ENCODE measurements around the gene CCDC12.

The CCDC12 gene

DNA sequence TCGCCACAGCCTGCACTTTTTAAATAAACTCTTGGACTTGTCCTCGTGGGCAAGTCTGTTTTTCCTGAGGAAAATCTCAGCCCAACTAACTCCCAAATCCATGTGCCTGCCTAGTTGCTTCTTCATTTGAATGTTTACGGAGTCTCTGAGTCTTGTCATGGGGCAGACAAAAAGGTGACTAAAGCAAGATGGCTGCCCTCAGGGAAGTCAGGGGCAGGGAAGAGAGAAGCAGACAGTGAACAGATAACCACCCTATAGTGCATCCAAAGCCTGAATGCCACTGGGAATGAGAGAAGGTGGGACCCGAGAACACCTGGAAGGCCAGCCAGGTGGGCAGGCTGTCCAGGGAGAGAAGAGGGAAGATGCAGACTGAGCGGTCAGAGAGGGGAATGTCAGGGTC is 21.4 kb downstream of the CCDC12 start:
- DNase-seq (ENCODE audit: low spot score), result no peak

DNA sequence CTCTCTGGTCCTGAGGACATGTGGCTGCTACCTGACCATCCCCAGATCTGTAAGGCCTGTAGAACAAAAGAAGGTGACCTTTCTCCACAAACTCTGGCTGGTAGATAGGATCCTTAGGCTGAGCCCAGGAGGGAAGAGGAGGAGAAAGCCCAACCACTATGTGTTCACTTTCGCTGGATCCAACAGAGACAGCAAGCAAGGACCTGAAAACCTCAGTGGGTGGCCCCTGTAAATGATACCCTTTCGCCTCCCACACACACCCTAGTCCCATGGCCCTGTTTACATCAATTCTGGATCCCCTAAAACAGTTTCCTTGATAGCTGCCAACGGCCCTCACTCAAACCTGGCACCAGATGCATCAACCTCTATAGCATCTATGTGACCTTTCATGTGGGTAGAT is 22.4 kb downstream of the CCDC12 start:
- DNase-seq (ENCODE audit: low spot score), result no peak

DNA sequence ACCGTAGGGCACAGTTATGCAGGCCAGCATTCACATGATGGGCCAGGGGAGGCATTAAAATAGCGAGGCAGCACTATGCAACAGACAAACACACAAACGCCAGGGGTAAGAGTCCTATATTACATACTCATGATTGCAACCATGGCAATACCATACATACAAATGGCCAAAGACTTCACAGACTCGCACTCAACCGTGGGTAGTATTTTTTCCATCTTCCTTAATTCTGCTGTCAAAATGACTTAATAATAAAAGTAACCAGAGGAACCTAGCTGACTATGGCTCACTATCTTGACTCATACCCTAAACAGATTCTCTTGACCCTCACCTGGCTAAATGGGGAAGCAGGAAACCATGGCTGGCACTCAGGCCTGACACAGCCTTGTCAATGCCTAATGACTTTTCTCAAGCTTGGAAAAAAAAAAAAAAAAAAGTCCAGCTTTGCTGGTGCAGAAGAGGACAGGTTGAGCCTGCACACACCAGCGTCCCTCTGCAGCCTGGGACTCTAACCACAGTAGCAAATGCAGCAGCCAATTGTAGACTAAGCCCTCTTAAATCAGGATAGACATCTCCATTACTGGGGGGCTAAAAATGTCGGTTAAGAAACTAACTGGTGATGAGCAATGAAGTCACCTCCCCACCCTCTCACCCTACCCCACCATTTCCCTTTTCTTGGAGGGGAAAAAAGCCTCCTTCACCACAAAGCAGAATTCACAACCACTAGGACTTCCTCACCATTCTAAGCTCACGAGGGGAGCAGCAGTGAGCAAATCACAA is 23.1 kb downstream of the CCDC12 start:
- no peak for DNase-seq (ENCODE audit: low spot score)

DNA sequence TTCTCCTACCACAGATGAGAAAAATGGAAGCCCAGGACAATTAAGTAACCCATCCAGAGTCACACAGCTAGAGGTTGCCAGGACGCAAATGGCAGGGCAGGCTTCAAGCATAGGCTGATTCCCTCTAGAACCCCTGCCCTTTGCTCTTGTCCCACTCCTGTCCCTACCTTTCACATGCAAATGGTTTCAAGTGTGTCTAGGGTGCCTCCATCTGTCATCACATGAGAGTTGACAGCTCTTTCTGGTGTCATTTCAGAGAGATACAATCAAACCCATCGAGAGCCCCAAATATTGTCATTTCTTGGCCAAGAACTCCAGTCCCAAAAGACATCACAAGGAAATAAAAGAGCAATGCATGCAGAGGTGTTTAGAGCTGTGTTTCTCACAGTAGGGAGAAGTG is 23.7 kb downstream of the CCDC12 start:
- no peak for DNase-seq (ENCODE audit: low spot score)

DNA sequence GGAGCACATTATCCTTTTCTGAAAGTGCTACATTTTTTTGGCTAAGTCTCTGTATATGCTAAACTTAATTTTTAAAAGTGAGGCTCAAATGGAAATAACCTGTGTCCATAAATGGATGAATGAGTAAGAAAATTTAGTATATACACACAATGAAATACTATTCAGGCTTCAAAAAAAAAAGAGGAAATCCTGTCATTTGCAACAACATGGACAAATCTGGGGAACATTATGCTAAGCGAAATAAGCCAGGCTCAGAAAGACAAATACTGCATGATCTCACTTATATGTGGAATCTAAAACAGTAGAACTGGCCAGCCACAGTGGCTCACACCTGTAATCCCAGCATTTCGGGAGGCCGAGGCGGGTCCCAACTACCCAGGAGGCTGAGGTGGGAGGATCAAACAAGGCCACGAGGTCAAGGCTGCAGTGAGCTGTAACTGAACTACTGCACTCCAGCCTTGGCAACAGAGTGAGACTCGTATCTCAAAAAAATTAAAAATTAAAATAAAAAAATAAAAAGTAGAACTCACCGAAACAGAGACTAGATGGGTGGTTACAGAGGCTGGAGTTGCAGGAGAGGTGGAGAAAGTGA is 25.8 kb downstream of the CCDC12 start:
- DNase-seq (ENCODE audit: low spot score), result no peak

DNA sequence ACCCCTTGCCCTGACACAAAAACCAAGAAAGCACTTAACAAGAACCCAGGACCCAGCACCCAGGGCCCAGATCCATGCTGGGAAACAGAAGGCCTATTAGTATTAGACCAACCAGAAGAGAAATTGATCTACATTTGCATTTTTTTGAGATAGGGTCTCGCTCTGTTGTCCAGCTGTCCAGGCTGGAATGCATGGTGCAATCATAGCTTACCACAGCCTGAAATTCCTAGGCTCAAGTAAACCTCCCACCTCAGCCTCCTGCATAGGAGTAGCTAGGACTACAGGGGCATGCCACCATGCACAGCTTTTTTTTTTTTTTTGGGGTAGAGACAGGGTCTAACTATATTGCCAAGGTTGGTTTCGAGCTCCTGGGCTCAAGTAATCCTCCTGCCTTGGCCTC is 26.4 kb downstream of the CCDC12 start:
- DNase-seq (ENCODE audit: low spot score), result no peak

DNA sequence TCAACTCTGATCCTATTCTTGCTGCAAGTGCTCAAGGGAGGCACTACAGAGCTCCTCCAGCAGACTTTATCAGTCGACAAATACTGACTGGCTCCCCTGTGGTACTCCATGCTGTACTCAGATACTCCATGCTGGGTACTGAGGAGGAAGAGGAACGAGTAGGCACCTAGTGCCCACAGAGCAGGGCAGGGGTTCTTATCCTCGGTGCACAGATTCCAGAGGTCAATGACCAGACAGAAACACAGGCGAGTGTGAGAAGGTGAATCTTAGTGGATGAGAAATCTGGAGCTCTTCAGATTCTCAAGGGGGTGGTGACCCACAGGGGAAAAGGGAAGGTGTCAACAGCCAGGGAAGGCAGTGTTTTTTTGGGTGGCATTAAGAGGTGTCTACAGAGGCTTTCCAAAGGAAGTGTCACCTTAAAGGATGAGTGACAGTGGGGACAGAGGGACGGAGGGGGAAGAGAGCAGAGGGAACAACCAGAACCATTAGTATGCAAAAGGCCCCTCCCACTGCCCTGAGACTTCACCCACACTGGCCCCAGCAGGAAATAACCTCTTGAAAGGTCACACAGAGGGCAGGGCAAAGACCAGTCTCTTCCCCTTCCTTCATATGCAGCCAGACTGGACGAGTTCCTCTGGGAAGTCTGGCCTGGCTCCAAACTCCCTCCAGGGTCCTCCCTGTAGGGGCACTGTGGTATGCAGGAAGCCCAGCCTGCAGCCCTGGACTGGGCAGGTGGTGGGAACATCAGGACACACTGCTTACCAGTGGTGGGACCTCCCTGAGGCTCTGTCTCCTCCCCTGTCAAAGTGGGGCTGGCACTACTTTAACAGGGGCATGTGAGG is 27.5 kb downstream of the CCDC12 start:
- DNase-seq (ENCODE audit: low spot score), result no peak

DNA sequence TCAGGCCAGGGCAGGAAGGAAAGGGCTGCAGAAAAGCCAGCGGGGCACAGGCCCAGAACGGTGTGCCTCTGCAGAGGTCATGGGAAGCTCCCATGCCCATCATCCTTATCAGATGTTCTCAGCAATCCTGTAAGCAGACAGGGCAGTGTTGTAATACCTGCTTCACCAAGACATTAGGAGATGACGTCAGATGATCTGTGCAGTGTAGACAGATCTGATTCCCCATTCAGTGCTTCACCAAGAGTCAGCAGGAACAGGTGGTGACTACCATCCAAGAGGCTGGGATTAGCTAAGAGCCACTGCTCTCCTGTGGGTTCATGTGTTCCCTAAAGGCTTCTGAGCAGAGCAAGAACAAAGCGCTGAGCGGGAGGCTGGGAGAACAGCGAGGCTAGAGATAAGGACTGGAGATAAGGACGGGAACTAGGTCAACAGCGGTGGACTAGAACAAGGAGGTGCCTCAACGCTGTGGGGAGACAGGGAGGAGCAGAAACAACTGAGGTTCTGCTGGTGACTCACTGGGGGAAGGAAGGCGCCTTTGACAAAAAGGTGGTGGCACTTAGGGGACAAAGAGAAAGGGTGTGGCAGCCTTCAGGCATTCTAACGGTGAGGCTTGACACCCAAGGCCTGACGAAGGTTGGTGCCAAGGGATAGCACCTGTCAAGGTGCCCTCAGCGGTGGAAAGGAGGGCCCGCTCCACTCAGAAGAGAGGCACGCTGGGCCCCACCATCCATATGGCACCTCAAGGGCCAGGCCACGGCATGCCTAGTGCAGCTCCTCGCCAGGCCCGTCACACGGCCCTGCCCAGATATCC is 28.4 kb downstream of the CCDC12 start:
- peak; percentile 43 for DNase-seq (ENCODE audit: low spot score)

DNA sequence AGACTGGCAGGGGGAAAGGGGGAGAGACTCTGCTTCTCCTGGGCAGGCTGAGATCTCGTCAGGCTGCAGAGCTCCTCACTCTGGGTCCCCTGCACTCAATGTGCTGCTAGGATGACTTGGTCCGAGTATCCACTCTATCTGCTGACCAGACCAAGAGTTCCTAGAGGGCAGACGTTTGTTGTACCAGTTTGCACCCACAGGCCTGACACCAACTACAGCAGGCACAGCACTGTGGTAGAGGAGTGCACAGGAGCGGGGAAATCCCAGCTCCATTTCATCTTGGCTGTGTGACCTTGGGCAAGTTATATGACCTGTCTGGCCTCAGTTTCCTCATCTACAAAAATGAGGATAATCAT is 29.0 kb downstream of the CCDC12 start:
- DNase-seq (ENCODE audit: low spot score), result no peak

DNA sequence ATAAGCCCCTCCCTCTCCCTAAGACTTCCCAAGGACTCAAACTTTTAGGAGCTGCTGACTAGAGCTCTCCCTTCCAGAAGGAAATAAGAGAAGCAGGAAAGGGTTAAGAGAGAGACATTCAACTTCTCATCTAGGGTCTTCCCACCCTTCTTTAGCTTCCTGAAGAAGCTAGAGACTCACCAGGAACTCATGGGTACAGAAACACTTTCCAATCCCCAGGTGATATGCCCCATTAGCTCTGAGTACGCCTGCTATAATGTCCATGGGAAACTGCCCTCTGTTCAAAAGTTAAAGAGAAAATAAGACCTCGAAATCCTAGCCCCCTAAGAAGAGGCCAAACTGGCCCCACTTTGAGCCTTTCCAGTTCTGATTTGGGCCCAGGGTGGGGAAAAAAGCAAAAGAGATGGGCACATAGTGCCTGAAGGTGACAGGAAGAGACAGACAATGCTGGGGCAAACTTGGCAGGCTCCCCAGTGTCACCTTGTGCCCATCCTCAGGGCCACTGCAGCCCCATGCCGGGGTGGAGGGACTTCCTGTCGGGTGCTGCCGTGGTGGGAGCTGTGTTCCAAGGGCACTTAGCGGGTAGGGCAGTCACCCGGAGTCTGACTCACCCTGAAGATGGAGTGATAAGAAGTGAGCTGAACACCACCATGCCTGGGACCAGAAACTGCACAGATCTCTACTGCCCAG is 29.5 kb downstream of the CCDC12 start:
- DNase-seq (ENCODE audit: low spot score), result peak; percentile 81

DNA sequence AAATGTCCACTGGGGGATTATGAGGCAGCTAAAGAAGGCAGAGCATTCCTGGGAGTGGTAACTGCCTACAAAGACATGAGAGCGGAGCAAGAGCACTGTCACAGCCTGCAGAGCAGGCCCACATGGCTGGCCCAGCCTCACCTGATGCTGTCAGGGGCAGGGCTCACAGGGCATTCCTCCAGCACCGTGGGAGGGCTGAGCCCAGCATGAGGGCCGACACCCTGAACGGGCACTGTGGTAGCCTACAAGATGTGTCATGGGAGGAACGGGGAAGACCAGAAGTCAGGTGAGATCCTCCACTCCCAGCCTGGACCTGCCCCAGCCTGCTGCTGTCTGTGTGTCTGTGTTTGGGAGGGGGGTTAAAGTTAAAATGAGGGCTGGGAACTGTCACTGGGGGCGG is 30.1 kb downstream of the CCDC12 start:
- DNase-seq (ENCODE audit: low spot score), result no peak

DNA sequence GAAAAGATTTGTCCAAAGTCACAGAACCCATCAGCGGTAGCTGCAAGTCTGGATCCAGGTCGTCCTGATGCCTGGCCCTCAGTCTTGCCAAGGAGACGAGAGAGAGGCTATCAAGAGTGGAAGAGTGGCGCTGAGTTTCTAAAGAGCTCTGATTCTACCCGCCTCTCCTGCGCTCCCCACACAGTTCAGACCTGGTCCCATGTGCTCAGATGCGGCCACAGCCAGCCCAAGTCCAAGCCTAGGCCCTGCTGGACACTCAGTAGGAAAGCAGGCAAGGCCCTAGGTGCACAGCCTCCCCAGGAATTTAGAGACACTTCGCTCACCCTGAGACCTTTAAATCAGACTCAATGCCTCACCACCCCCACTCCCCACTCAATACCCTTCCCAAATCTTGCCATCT is 32.4 kb downstream of the CCDC12 start:
- no peak for DNase-seq (ENCODE audit: low spot score)

DNA sequence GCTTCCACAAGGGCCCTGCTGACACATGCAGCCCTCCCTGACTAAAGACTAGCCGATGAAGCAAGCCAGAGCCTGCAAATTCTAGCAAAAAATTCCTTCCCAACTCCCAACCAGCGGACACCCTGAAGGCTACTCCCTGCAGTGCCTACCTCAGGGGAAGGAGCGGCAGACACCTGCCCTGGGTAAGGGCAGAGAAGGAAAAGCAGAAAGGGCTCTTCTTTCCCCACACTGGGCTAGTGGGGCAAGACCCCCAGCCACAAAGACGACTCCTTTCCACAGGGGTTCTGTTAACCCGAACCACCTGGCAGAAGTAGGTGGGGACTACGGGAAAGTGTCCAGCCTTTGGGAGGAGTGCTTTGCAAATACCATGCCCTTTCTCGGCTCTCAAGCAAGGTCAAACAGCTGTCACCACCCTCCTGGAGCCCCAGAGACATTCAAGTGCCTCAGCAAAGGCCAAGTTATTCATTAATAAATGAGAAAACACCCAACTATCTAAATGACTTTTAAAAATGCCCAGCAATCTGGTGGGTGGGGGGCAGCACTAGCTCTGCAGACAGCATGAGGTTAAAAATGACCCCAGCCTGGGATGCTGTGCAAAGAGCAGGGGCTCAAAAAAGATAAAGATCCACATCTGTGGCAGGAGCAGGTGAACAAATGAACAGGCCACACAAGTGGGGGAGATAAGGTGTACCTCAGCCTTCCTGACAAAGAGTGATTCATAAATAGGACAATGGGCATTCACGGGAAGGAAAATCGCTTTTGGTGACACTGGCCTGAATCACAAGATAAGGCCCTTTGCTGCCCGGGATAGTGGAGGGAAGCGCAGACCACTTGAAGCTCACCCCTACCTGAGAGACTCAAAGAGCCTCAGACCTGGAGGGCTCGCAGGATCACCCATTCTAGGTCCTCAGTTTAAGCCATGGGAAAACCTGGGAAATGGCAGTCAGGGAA is 33.0 kb downstream of the CCDC12 start:
- DNase-seq (ENCODE audit: low spot score), result no peak

DNA sequence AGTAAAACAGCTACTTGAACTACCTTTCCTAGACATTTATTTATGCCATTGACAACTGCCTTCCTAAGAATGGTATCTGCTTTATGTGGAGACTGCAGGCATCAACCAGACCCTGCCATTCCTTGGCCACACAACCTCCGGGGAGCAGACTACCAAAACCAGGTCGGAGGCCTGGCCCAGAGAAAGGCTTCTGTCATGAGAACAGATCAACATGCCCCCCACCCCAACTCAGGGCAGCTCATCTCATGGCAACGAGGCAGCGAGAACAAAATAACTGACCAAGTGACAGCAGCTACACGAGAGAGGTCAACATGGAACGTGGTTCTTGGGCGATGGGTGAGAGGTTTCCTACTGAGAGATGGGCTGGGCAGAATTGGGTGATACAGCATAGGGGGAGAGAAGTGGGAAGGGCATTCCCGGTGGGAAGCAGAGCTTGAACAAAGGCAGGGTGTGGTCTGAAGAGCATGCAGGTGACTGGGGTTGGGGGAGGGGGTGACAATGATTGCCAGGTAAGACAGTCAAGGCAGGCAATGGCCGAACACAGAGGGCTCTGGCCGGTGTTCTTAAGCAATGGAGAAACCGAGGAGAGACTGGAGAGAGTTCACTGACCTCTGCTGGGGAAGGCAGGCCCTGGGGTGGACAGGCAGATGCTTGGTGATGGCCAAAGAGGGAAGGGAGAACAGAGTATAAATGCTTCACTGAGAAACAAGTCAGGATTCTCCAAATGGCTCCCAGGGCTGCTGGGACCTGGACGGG is 33.9 kb downstream of the CCDC12 start:
- DNase-seq (ENCODE audit: low spot score), result no peak

DNA sequence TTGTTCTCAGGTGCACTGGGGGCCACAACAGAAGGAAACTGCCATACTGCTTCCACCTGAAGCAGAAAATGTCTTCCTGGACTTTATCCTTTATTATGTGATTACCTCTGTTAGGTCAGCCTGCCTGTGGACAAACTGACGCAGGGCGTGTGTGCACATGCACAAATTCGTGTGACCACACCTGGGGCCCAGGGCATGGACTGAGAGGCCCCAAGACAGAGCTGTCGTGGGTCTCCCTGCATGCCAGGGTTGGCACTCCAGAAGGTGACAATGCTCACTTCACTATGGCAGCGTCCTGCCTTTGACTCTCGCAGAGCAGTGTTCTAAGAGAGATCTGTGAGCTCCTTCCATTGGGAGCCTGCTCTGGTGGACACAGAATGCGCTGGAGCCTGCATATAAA is 34.5 kb downstream of the CCDC12 start:
- no peak for DNase-seq (ENCODE audit: low spot score)

DNA sequence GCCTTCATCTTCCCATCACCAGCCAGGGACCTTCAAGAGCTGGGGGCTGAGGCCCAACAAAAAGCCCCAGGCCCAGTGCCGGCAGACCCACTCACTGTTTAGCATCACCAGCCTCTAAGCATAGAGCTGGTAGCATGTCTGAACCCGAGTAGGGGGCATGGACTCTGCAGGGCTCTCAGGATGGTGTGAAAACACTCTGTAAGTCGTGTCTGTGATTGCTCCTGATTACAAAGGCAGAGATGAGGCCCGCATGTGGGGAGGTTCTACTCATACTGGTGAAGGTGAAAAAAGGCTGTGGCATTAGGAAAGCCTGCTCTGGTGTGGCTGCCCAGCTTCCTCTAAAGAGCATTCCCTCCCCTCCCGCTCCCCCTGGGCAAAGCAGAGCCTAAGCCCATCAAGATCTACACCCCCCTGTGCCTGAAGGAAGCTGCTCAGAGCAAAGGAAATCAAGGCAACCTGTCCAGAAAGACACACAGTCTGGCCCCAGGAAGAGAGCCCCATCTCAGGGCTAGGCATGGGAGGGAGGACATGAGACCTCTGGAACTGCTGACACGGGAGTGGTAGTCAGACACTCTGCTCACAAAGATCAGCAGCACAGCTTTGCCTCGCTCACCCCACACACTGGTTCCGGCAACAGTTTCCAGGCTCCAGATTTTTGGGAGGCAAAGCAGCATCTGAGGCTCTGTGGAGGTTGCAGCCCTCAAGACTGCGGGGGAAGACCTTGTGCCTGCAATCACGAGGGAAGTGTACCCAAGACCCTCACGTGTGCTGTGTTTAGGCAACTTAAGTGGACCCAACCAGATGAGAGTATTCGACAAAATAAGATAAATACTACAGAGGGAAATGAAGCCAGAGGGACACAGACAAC is 36.7 kb downstream of the CCDC12 start:
- no peak for DNase-seq (ENCODE audit: low spot score)

DNA sequence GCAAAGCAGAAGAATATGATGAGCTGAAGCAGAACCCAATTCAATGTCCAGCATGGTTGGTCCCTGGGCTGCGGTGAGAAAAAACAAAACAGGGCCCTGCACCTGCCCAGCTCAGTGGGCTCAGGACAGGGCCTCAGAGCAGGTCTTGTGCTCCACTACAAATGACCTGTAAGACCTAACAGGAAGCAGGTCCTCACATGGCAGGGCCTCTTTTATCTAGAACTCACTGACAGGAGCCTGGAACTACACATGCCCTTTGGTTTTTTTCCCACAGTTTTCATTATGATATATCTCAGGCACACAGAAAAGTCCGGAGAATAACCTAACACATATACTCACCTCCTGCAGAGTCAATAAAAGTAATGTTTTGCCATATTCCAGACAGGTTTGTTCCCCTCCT is 38.4 kb downstream of the CCDC12 start:
- DNase-seq (ENCODE audit: low spot score), result no peak

DNA sequence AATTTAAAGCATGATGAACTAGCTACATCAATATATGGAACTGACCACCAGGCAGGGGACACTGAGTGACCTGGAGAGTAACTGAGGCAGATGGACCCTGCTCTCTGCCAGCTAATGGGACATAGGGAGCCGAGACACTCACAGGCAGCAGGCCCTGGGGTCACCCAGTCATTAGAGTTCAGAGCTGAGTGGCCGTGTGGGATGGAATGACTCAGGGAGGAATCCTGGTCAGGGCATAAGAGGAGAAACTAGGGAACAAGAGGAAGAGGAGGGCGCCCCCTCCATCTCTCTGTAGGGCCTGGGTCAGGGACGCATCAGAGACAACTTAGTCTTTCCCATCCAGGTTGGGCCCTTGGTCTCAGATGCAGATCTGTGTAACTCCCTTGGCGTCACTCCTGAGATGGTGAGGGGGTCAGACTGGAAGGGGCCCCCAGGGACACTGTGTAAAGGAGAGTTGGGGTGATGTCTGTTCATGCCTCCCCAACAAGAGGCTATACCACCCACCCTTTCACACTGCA is 39.8 kb downstream of the CCDC12 start:
- no peak for DNase-seq (ENCODE audit: low spot score)

Measured in hematopoietic multipotent progenitor cell treated with erythropoietin and hydrocortisone succinate and interleukin-3 and kit ligand, for 17 days (in vitro differentiated cells).